SH-SY5Y (cell line): Measurements from ENCODE around the gene TCFL5.

Source experiments
- GATA2 ChIP-seq: IDR thresholded peaks from 2 replicates; pipeline ENCODE4 v1.6.1; 2011; ENCODE audit warnings: mild to moderate bottlenecking, low read depth, low read length
- GATA3 ChIP-seq: IDR thresholded peaks from 2 replicates; pipeline ENCODE4 v1.6.1; 2011; ENCODE audit warnings: low read depth, mild to moderate bottlenecking, low read length, moderate library complexity

The TCFL5 gene

DNA sequence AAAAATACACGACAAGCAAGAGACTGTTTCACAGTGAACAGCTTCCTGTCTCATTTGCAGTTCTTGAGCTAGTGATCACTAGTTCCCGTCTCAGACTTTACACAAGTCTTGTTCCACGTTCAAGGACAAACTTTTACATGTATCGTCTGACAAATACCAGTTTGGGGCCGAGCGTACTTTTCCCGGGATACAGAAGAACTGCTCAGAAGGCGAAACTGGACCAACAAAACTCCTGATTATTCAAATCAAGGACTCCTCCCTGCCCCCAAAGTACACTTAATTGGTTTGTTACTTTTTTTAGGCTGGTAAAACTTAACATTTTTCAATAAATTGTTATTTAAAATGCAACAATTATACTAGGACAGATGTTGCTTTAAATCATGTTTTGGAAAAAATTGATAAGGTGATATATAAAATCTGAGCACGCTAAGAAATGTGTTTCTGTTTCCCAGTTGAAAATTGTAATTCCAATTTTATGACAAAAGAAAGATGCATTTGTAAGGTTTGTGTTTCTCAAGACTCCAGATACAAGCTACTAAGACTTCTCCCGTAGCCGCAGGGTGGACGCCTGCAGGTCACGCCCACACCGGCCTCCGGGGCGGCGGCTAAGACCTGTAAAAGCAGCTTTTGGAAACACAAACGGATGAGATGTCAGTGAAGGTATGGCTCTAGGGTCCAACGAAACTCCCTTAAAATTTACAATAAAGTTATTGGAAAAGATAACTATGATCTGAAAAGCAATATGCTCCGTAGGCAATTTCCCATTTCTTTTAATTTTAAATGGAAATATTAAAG, 16.8 kb upstream of the TCFL5 start:
- TF ChIP-seq GATA3 = no peak

DNA sequence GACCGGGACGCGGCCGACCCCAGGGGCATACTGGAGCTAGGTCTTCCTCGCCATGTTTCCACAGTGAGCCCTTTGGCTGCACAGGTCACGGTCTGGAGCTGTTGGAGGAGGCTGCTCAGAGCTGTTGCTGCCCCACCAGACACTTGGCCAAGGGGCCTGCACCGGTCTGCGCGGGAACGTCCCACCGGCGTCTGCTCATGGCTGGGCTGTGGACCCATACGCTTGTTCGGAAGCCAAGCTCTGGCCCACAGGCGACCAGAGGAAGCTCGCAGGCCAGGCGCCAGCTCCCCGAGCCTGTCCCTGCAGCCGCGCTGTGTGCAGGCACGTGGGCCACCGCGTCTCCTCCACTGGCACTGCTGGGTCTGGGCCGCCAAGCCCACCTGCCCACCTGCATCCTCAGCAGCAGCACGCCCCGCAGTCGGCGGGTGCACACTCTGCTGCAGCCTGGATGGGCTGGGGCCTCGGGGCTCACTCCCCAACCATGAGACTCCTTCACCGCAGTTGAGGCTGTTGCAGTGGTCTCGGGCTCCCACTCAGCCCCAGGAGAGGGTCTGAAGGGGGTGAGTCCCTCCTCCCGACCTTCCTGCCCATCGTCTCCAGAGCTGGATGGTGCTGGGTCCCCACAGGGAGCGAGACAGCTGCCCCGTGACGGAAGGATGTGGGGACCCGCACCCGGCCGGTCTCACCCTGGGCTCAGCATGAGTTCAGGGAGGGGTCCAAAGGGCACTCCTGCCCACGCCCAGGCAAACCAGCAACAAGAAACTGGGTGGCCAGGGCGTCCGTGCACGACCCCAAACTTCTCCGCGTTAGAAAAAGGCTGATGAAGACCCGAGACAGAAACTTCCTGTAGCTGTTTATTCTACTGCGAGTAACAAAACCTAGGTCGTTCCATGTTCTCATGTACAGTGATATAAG, 15.5 kb upstream of the TCFL5 start:
- TF ChIP-seq GATA2 (no peak), GATA3 (no peak)

- TF ChIP-seq GATA3 (no peak), GATA2 (no peak)
Measured at GRCh38 chr20:62876501-62876901, 14.9 kb upstream of the TCFL5 start.

GRCh38 chr20:62875419-62876361, 14.1 kb upstream of the TCFL5 start:
- no peak for TF ChIP-seq GATA3
- no peak for TF ChIP-seq GATA2

- no peak for TF ChIP-seq GATA3
- TF ChIP-seq GATA2 = no peak
Measured at GRCh38 chr20:62874964-62875344, 13.3 kb upstream of the TCFL5 start.

- TF ChIP-seq GATA2 (no peak), GATA3 (no peak)
Measured at GRCh38 chr20:62873280-62873679, 11.7 kb upstream of the TCFL5 start.

GRCh38 chr20:62872862-62873261, 11.2 kb upstream of the TCFL5 start:
- no peak for TF ChIP-seq GATA3
- TF ChIP-seq GATA2 = no peak

DNA sequence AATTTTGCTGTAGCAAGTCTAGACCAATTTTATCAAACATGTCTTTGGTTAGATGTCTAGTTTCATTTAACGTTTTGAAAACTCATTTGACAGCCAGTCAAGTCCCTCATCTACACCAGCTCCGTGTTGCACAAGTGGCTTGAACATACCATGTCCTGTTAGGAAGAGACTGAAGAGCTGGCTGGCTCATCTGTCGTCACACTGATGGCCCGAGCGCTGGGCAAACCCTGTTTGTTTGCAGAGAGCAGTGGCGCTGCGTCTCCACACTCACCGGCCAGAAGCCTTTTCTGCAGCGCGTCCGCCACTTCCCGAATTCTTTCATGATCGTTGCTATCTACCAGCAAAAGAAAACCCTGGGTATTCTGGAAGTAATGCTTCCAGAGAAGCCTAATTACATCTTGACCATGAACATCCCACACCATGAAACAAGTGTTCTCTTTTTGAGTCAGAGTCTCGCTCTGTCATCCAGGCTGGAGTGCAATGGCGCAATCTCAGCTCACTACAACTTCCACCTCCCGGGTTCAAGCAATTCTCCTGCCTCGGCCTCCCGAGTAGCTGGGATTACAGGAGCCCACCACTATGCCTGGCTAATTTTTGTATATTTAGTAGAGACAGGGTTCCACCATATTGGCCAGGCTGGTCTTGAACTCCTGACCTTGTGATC, 10.7 kb upstream of the TCFL5 start:
- TF ChIP-seq GATA2 (no peak), GATA3 (no peak)

DNA sequence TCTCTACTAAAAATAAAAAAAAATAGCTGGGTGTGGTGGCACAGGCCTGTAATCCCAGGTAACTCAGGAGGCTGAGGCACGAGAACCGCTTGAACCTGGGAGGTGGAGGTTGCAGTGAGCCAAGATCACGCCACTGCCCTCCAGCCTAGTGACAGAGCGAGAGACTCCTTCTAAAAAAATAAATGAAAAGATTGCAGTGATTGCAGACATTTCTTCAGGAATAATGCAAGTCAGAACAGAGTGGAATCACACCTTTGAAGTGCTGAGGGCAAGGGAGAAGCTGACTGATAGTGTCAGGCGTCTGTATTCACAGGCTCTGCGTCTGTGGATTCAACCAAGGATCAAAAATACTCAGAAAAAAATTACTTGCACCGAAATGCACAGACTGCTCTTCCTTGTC, 2.6 kb upstream of the TCFL5 start:
- TF ChIP-seq GATA2 (no peak), GATA3 (no peak)

DNA sequence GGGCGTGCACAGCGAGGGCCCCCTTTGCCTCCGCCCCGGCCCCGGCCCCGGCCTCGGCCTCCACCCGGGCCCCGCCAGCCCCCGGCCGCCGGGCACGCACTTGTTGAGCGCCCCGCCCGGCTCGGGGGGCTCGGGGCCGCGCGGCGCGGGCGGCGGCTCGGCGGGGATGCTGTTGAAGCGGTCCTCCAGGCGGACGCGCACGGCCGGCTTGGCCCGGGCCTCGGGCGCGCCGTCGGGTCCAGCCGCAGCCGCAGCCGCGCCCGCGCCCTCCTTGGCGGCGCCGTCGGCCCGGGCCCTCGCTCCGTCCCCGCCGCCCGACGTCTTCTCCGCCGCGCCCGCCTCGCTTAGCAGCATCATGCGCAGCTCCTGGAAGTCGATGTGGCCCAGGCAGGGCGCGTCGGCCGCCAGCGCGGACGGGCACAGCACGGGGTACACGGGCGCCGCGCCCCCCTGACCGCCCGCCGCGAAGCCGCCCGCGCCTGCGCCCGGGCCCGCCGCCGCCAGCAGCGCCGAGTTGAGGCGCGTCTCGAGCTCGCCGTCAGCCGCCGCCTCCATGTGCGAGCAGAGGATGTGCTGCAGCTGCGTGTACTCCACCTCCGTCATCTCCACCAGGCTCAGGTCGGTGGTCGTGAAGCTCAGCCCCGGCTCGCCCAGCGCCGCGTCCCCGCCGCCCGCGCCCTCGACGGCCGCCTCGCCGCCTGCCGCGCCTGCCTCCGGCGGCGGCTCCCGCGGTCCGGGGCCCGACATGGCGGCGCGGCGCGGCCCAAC, 514 bp downstream of the TCFL5 start:
- TF ChIP-seq GATA2 = no peak
- no peak for TF ChIP-seq GATA3

- TF ChIP-seq GATA3 = no peak
- TF ChIP-seq GATA2 = no peak
Measured at GRCh38 chr20:62860391-62860923, 1.2 kb downstream of the TCFL5 start.

DNA sequence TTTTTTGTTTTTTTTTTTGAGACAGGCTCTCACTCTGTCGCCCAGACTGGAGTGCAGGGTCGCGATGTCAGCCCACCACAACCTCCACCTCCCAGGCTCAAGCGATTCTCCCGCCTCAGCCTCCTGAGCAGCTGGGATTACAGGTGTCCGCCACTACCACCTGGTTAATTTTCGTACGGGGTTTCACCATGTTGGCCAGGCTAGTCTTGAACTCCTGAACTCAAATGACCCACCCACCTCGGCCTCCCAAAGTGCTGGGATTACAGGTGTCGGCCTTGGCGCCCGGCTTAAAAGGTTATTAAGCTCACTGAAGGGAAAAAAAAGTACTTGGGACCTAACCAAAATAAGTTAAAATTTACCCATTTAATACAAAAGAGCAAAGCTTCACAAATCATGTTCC, 1.9 kb downstream of the TCFL5 start:
- TF ChIP-seq GATA3 (no peak), GATA2 (no peak)
